Measurements from ENCODE around the gene KIF13A. TPM values are rescaled to one million over a fixed set of nuclear protein-coding genes. Genes with fewer than 3 reads are reported as not detected.
"Not testable (repeated sequence)": the region's sequence is repeated elsewhere in the genome, so short reads cannot be mapped to it uniquely, and the experiment has no call there.

Gene KIF13A
- total RNA-seq, 1 donor from 2014 or later = 38.4 TPM

- Histone ChIP-seq H3K9ac (ENCODE audit: low read length) (no peak overlapping the region), H3K9me3 (ENCODE audit: insufficient read depth, low read depth, low read length) (no peaks in the 10 kb centered on the region), H3K4me1 (ENCODE audit: insufficient read depth, low read length) (no peaks in the 10 kb centered on the region), H2AFZ (ENCODE audit: low read depth, low read length) (no peak overlapping the region), H3K27me3 (ENCODE audit: insufficient read depth, low read length) (no peaks in the 10 kb centered on the region), H3K4me2 (ENCODE audit: low read length) (no peak overlapping the region), H3K4me3 (ENCODE audit: insufficient read depth, low read depth, low read length) (no peak overlapping the region), H3K36me3 (ENCODE audit: insufficient read depth, low read length) (no peaks in the 10 kb centered on the region), H3K79me2 (ENCODE audit: insufficient read depth, low read length) (no peaks in the 10 kb centered on the region), H3K27ac (ENCODE audit: low read depth, low read length) (no peak overlapping the region), H4K20me1 (ENCODE audit: insufficient read depth, low read length) (no peaks in the 10 kb centered on the region)
- FAIRE-seq (no peak), DNase-seq (ENCODE audit: low read depth) (no peak)
- Mint-ChIP-seq H3K27me3 (ENCODE audit: low read depth, unreplicated experiment) (no peaks in the 10 kb centered on the region), H3K36me3 (ENCODE audit: low read depth, unreplicated experiment) (peaks cover 2% of the 10 kb centered on the region), H3K27ac (ENCODE audit: unreplicated experiment) (no peak overlapping the region), H3K4me3 (ENCODE audit: unreplicated experiment) (no peak overlapping the region), H3K9me3 (ENCODE audit: unreplicated experiment) (no peaks in the 10 kb centered on the region), H3K4me1 (ENCODE audit: low read depth, unreplicated experiment) (peaks cover 9% of the 10 kb centered on the region)
- TF ChIP-seq CTCF (IDR thresholded peaks at IDR 0.05; ENCODE audit: insufficient read depth, low read depth, low read length) (no peak), EZH2 (IDR thresholded peaks at IDR 0.05; ENCODE audit: insufficient read depth, low read length) (no peak)
Observed at GRCh38 chr6:18016698-18017097, 29.3 kb upstream of the KIF13A start.

DNA sequence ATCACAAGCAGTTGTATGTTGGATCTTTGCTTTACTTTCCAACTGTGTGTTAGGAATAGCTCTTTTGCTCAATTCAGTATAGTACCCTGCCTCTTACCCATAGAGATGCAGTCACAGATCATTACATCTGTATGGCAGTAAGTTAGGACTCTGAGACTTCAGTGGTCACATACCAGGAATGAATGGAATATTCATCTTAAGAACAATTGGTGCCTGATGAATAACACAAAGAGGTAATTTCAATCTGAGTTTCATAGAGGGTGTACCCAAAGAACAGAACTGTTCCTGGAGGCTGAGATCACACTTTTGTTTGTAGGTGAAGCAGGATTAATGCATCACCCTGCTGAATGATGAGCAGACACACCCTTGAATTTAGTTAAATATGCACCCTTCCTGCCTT lies 28.7 kb upstream of the KIF13A start:
- no peak for FAIRE-seq
- Histone ChIP-seq H3K27ac (ENCODE audit: low read depth, low read length) (no peak overlapping the region), H3K79me2 (ENCODE audit: insufficient read depth, low read length) (no peaks in the 10 kb centered on the region), H3K36me3 (ENCODE audit: insufficient read depth, low read length) (no peaks in the 10 kb centered on the region), H3K4me1 (ENCODE audit: insufficient read depth, low read length) (no peaks in the 10 kb centered on the region), H4K20me1 (ENCODE audit: insufficient read depth, low read length) (no peaks in the 10 kb centered on the region), H3K4me2 (ENCODE audit: low read length) (no peak overlapping the region), H3K4me3 (ENCODE audit: insufficient read depth, low read depth, low read length) (no peak overlapping the region), H2AFZ (ENCODE audit: low read depth, low read length) (no peak overlapping the region), H3K9ac (ENCODE audit: low read length) (no peak overlapping the region), H3K27me3 (ENCODE audit: insufficient read depth, low read length) (no peaks in the 10 kb centered on the region), H3K9me3 (ENCODE audit: insufficient read depth, low read depth, low read length) (no peaks in the 10 kb centered on the region)
- no peak for TF ChIP-seq EZH2 (IDR thresholded peaks at IDR 0.05; ENCODE audit: insufficient read depth, low read length)
- no peak for TF ChIP-seq CTCF (IDR thresholded peaks at IDR 0.05; ENCODE audit: insufficient read depth, low read depth, low read length)
- DNase-seq (ENCODE audit: low read depth) = peak; percentile 25
- peaks cover 9% of the 10 kb centered on the region for H3K4me1 Mint-ChIP-seq (ENCODE audit: low read depth, unreplicated experiment)
- no peak overlapping the region for H3K4me3 Mint-ChIP-seq (ENCODE audit: unreplicated experiment)
- no peak overlapping the region for H3K27ac Mint-ChIP-seq (ENCODE audit: unreplicated experiment)
- H3K27me3 Mint-ChIP-seq (ENCODE audit: low read depth, unreplicated experiment) = no peaks in the 10 kb centered on the region
- no peaks in the 10 kb centered on the region for H3K9me3 Mint-ChIP-seq (ENCODE audit: unreplicated experiment)
- H3K36me3 Mint-ChIP-seq (ENCODE audit: low read depth, unreplicated experiment) = peaks cover 2% of the 10 kb centered on the region

GRCh38 chr6:18011287-18011686 lies 23.9 kb upstream of the KIF13A start:
- DNase-seq (ENCODE audit: low read depth) (no peak), FAIRE-seq (no peak)
- Histone ChIP-seq H3K4me1 (ENCODE audit: insufficient read depth, low read length) (no peaks in the 10 kb centered on the region), H3K36me3 (ENCODE audit: insufficient read depth, low read length) (no peaks in the 10 kb centered on the region), H3K9me3 (ENCODE audit: insufficient read depth, low read depth, low read length) (no peaks in the 10 kb centered on the region), H3K9ac (ENCODE audit: low read length) (no peak overlapping the region), H3K4me3 (ENCODE audit: insufficient read depth, low read depth, low read length) (no peak overlapping the region), H3K79me2 (ENCODE audit: insufficient read depth, low read length) (no peaks in the 10 kb centered on the region), H3K27ac (ENCODE audit: low read depth, low read length) (no peak overlapping the region), H3K4me2 (ENCODE audit: low read length) (no peak overlapping the region), H3K27me3 (ENCODE audit: insufficient read depth, low read length) (no peaks in the 10 kb centered on the region), H4K20me1 (ENCODE audit: insufficient read depth, low read length) (no peaks in the 10 kb centered on the region), H2AFZ (ENCODE audit: low read depth, low read length) (no peak overlapping the region)
- no peak for TF ChIP-seq CTCF (IDR thresholded peaks at IDR 0.05; ENCODE audit: insufficient read depth, low read depth, low read length)
- TF ChIP-seq EZH2 (IDR thresholded peaks at IDR 0.05; ENCODE audit: insufficient read depth, low read length) = no peak
- Mint-ChIP-seq H3K27ac (ENCODE audit: unreplicated experiment) (no peak overlapping the region), H3K36me3 (ENCODE audit: low read depth, unreplicated experiment) (no peaks in the 10 kb centered on the region), H3K4me3 (ENCODE audit: unreplicated experiment) (no peak overlapping the region), H3K4me1 (ENCODE audit: low read depth, unreplicated experiment) (peaks cover 3% of the 10 kb centered on the region), H3K9me3 (ENCODE audit: unreplicated experiment) (peaks cover 2% of the 10 kb centered on the region), H3K27me3 (ENCODE audit: low read depth, unreplicated experiment) (no peaks in the 10 kb centered on the region)

GRCh38 chr6:18010540-18010939 lies 23.1 kb upstream of the KIF13A start:
- not testable (repeated sequence) for H3K4me1 ChIP-seq (ENCODE audit: insufficient read depth, low read length); H3K27me3 Mint-ChIP-seq (ENCODE audit: low read depth, unreplicated experiment); H3K9me3 ChIP-seq (ENCODE audit: insufficient read depth, low read depth, low read length); H3K9ac ChIP-seq (ENCODE audit: low read length); H3K4me2 ChIP-seq (ENCODE audit: low read length); H3K27ac ChIP-seq (ENCODE audit: low read depth, low read length); DNase-seq (ENCODE audit: low read depth); H3K4me3 ChIP-seq (ENCODE audit: insufficient read depth, low read depth, low read length); H3K36me3 ChIP-seq (ENCODE audit: insufficient read depth, low read length); FAIRE-seq; H3K27ac Mint-ChIP-seq (ENCODE audit: unreplicated experiment); H3K27me3 ChIP-seq (ENCODE audit: insufficient read depth, low read length); H3K36me3 Mint-ChIP-seq (ENCODE audit: low read depth, unreplicated experiment); H3K9me3 Mint-ChIP-seq (ENCODE audit: unreplicated experiment); H3K79me2 ChIP-seq (ENCODE audit: insufficient read depth, low read length); H3K4me3 Mint-ChIP-seq (ENCODE audit: unreplicated experiment); H3K4me1 Mint-ChIP-seq (ENCODE audit: low read depth, unreplicated experiment); H2AFZ ChIP-seq (ENCODE audit: low read depth, low read length); H4K20me1 ChIP-seq (ENCODE audit: insufficient read depth, low read length)
